Upper lobe of left lung (tissue), 6 donors: ENCODE measurements around the gene LDLRAD3. TPM values are rescaled to one million over a fixed set of nuclear protein-coding genes. Genes with fewer than 3 reads are reported as not detected.
A peak's percentile ranks its signal among the peaks of the same experiment; 100 is the strongest.

Experiments used
- ATAC-seq, 2 donors: fragments of 200-7000 bp; cut with Tn5 transposase; one replicate each; pipeline ENCODE4 v1.9.1; 2022; ENCODE audit warnings: mild to moderate bottlenecking in 2 of 2, moderate library complexity in 2 of 2; ENCODE audit not compliant: low FRiP score in 2 of 2
- DNase-seq, 2 donors: peaks; one replicate each; pipeline ENCODE4 v3.0.0-alpha.2; 2019 to 2020
- H3K27ac ChIP-seq, 4 donors: fragments of 200-600 bp; sonication (generic); one replicate each; pipeline ENCODE4 v1.5.1; 2016 to 2019
- H3K27me3 ChIP-seq, 4 donors: fragments of 200-600 bp; sonication (generic); one replicate each; pipeline ENCODE4 v1.5.1; 2017 to 2019
- H3K36me3 ChIP-seq, 4 donors: fragments of 200-600 bp; sonication (generic); one replicate each; pipeline ENCODE4 v1.5.1; 2016 to 2019
- H3K4me1 ChIP-seq, 4 donors: fragments of 200-600 bp; sonication (generic); one replicate each; pipeline ENCODE4 v1.5.1; 2018 to 2019
- H3K4me3 ChIP-seq, 4 donors: fragments of 200-600 bp; sonication (generic); one replicate each; pipeline ENCODE4 v1.5.1; 2017 to 2019; ENCODE audit warnings: mild to moderate bottlenecking in 2 of 4, moderate library complexity in 1 of 4
- H3K9me3 ChIP-seq, 4 donors: fragments of 200-600 bp; sonication (generic); one replicate each; pipeline ENCODE4 v1.5.1; 2018 to 2019
- EP300 ChIP-seq, 4 donors: sonication (generic); formaldehyde crosslinking; IDR thresholded peaks; one replicate each; pipeline ENCODE4 v1.5.1; 2017; ENCODE audit warnings: antibody characterized with exemption in 4 of 4, control low read depth in 2 of 4
- POLR2A ChIP-seq, 4 donors: fragments of 450-650 bp; IDR thresholded peaks; one replicate each; pipeline ENCODE4 v1.5.1; 2016 to 2017; ENCODE audit warnings: antibody characterized with exemption in 4 of 4, mild to moderate bottlenecking in 2 of 4
- POLR2AphosphoS5 ChIP-seq, 2 donors: sonication (generic); formaldehyde crosslinking; IDR thresholded peaks; one replicate each; pipeline ENCODE4 v1.5.1; 2017; ENCODE audit warnings: antibody characterized with exemption in 2 of 2
- WGBS, 2 donors: methylation state at CpG; one replicate each; pipeline ENCODE4 v1.1.5; 2017 to 2018; 5-methylcytosine and 5-hydroxymethylcytosine counted together
- total RNA-seq, 6 donors: library from RNA; depleted of rRNA in 4 of 6; stranded (reverse); fragments of >200 nt in 4 of 6; gene quantifications; one replicate each; pipeline versions ENCODE4 v1.1.0 to v1.2.1, GENCODE V29; 2016 to 2021
- TF ChIP-seq, protein P1 (sequence below), 6 experiments: fragments of 450-650 bp in 4 of 6; fragments of 200-600 bp in 2 of 6; sonication (generic) in 2 of 6; IDR thresholded peaks; one replicate each; pipeline ENCODE4 v1.5.1; 2016 to 2019; ENCODE audit warnings: antibody characterized with exemption in 6 of 6
- donor health status: DM: no; HTN: no; CAD: no; lungs with moderate emphysema.
- donor health status: DM: no; HTN: yes; CAD: no; lungs with severe emphysema.

LDLRAD3 gene
- total RNA-seq, 6 donors from 2014 or later, result 4.4 to 16.8 (median 7.4) TPM

DNA sequence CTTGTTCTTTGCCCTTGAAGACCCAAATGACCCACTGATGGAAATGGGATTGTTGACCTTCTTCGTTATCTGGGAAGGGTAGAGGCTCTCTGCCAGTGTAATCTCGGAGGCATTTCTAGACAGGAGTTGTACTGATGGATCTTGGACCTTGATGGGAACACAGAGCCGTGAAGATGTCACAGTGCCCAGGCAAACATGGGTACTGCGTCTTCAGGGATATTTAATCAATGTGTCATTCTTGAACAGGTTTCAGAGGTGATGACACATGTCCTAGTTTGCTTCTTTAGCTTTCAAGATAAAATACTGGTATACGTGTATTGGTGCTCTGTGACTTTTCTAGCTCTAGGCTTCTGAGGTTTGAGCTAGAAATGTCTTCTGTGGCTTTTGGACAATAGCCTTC is 6.2 kb downstream of the LDLRAD3 start:
- no peak for DNase-seq
- Histone ChIP-seq H3K4me1 (peaks cover 0 to 3% (median under 1%) of the 10 kb centered on the region in 4 donors), H3K27me3 (no peaks in the 10 kb centered on the region), H3K4me3 (no peak overlapping the region), H3K27ac (no peak overlapping the region), H3K36me3 (no peaks in the 10 kb centered on the region), H3K9me3 (no peaks in the 10 kb centered on the region)
- TF ChIP-seq POLR2AphosphoS5 (IDR thresholded peaks at IDR 0.05), result no peak
- TF ChIP-seq POLR2A (IDR thresholded peaks at IDR 0.05), result no peak
- no peak for TF ChIP-seq EP300 (IDR thresholded peaks at IDR 0.05)
- TF ChIP-seq, protein P1, sequence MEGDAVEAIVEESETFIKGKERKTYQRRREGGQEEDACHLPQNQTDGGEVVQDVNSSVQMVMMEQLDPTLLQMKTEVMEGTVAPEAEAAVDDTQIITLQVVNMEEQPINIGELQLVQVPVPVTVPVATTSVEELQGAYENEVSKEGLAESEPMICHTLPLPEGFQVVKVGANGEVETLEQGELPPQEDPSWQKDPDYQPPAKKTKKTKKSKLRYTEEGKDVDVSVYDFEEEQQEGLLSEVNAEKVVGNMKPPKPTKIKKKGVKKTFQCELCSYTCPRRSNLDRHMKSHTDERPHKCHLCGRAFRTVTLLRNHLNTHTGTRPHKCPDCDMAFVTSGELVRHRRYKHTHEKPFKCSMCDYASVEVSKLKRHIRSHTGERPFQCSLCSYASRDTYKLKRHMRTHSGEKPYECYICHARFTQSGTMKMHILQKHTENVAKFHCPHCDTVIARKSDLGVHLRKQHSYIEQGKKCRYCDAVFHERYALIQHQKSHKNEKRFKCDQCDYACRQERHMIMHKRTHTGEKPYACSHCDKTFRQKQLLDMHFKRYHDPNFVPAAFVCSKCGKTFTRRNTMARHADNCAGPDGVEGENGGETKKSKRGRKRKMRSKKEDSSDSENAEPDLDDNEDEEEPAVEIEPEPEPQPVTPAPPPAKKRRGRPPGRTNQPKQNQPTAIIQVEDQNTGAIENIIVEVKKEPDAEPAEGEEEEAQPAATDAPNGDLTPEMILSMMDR (IDR thresholded peaks at IDR 0.05), result no peak
- WGBS, 2 donors, result 87 to 88% methylated on average over 5 of the region's 5 CpGs
- no peak for ATAC-seq

DNA sequence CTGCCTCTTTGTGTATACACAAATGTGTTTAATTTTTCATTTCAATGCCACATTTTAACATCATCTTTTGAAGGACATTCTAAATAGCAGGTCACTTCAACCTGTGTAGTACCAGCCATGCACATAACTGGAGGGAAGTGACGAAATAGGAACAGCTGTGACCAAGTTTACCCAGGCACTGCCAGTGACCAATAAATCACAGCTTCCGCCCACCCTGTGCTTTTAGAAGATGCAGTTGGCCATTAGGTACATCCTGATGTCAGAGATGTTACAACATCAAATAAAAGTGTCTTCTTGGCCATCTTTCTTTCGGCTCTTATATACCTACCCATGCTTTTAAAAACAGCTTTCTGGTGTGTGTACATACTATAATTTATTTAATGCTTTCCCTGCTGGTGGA is 7.8 kb downstream of the LDLRAD3 start:
- H3K9me3 ChIP-seq, result no peaks in the 10 kb centered on the region
- H3K36me3 ChIP-seq, result no peaks in the 10 kb centered on the region
- 76 to 87% methylated on average over 3 of the region's 3 CpGs for WGBS, 2 donors
- ATAC-seq (no peak), DNase-seq (no peak)
- H3K27ac ChIP-seq, result no peak overlapping the region
- TF ChIP-seq POLR2A (IDR thresholded peaks at IDR 0.05), result no peak
- no peak overlapping the region for H3K4me3 ChIP-seq
- H3K27me3 ChIP-seq, result no peaks in the 10 kb centered on the region
- no peaks in the 10 kb centered on the region for H3K4me1 ChIP-seq

DNA sequence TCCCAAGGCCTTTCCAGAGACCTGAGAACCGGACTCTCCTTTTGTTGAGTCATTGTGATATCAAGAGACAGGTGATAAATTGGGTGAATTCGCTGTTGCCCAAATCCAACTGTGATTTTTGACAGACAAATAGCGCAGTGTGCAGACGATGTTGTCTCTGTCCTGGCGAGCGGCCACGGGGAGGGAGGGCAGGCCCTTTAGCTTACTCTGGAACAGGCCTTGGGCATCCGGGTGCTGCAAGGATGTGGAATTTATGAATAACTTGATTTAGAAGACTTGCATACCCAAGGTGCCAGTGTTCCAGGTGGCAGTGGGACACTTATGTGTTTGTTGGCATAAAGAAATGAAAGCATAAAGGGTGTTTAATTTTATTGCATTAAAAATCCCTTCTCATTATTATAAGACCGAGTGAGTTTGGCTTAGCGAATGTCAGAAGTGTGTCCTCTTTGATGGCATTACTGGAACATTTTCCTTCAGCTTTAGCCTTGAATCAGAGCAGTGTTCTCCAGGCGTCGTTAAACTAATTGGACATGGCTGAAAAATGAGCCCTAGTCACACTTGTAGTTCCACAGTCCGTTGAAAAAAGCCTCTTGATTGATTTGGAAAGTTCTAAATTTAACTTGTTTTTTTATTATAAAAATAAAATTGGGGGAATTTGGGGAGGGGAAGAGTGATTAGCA is 9.4 kb downstream of the LDLRAD3 start:
- ATAC-seq, result no peak
- WGBS, 2 donors, result 79 to 84% methylated on average over 13 of the region's 13 CpGs
- no peaks in the 10 kb centered on the region for H3K27me3 ChIP-seq

DNA sequence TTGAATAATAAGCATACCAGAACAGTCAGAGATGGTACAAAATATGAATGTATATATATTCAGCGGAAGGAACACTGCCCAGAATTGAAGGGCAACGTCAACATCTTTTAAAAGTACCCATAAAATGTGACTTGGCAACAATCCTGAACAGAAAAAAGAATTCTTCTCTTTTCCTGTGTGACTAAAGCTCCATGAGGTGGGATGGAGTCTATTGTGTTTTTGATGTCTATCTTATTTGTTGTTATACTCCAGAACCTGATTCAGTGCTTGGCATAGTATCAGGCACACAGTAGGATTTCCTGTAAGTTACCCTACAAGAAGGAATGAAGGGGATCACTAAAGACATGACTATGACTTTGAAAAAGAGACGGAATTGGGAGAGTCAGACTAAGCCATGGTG is 10.3 kb downstream of the LDLRAD3 start:
- H3K9me3 ChIP-seq, result no peaks in the 10 kb centered on the region
- no peak overlapping the region for H3K4me3 ChIP-seq
- ATAC-seq (no peak), DNase-seq (no peak)
- WGBS, 2 donors, result 78 to 88% methylated on average over 3 of the region's 3 CpGs
- TF ChIP-seq, protein P1 (IDR thresholded peaks at IDR 0.05), result no peak
- TF ChIP-seq POLR2AphosphoS5 (IDR thresholded peaks at IDR 0.05) (no peak), EP300 (IDR thresholded peaks at IDR 0.05) (no peak), POLR2A (IDR thresholded peaks at IDR 0.05) (no peak)
- H3K27me3 ChIP-seq, result no peaks in the 10 kb centered on the region
- no peak overlapping the region for H3K27ac ChIP-seq
- no peaks in the 10 kb centered on the region for H3K4me1 ChIP-seq
- no peaks in the 10 kb centered on the region for H3K36me3 ChIP-seq

More for the DNA sequence above, 9.4 kb downstream of the LDLRAD3 start:
- H3K4me1 ChIP-seq, result no peaks in the 10 kb centered on the region
- H3K4me3 ChIP-seq, result no peak overlapping the region
- H3K27ac ChIP-seq, result no peak overlapping the region
- TF ChIP-seq EP300 (IDR thresholded peaks at IDR 0.05), result no peak
- no peak for TF ChIP-seq POLR2A (IDR thresholded peaks at IDR 0.05)
- TF ChIP-seq POLR2AphosphoS5 (IDR thresholded peaks at IDR 0.05), result no peak
- TF ChIP-seq, protein P1 (IDR thresholded peaks at IDR 0.05), result no peak
- no peaks in the 10 kb centered on the region for H3K9me3 ChIP-seq
- H3K36me3 ChIP-seq, result no peaks in the 10 kb centered on the region
- peak in 1 of 2 donors; percentile 29 for DNase-seq

DNA sequence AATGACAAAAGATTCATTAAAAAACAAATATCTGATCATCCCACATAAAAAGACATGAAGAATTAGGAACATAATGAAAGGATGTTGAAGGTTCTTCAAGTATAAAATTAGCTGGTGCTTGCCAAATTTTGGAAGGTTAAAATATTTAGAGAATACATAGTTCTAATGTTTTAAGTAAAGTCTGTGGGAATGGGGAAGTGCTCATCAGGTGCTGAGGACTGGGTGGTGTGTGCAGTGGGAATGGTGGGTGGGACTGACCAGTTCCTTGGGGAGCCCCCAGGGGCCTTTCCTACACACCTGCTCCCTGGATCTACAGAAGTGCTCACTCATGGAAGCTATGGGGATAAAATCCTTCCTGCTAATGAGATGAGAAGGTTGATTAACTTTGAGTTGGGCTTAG is 11.8 kb downstream of the LDLRAD3 start:
- Histone ChIP-seq H3K27ac (no peak overlapping the region), H3K4me3 (no peak overlapping the region)
- TF ChIP-seq POLR2A (IDR thresholded peaks at IDR 0.05) (no peak), POLR2AphosphoS5 (IDR thresholded peaks at IDR 0.05) (no peak), EP300 (IDR thresholded peaks at IDR 0.05) (no peak)
- TF ChIP-seq, protein P1 (IDR thresholded peaks at IDR 0.05), result no peak

More for the DNA sequence above, 11.8 kb downstream of the LDLRAD3 start:
- H3K36me3 ChIP-seq, result no peaks in the 10 kb centered on the region
- no peak for DNase-seq
- no peaks in the 10 kb centered on the region for H3K4me1 ChIP-seq
- no peaks in the 10 kb centered on the region for H3K9me3 ChIP-seq
- H3K27me3 ChIP-seq, result no peaks in the 10 kb centered on the region
- ATAC-seq, result no peak
